SK-N-MC (cell line): ENCODE measurements around the gene MAPK12.

Source experiments
- DNase-seq: peaks from one replicate; pipeline ENCODE4 v3.0.0-alpha.2; 2011; ENCODE audit warnings: low read depth, low spot score
- H3K27ac ChIP-seq: fragments of 200-600 bp; sonication (generic); 2 replicates; pipeline ENCODE4 v1.5.1; 2016; ENCODE audit warnings: mixed run types
- H3K36me3 ChIP-seq: fragments of 200-600 bp; sonication (generic); 2 replicates; pipeline ENCODE4 v1.6.1; 2017; ENCODE audit warnings: antibody characterized with exemption, low read length, mixed read lengths; ENCODE audit not compliant: insufficient read depth
- H3K4me3 ChIP-seq: fragments of 200-600 bp; sonication (generic); 2 replicates; pipeline ENCODE4 v1.5.1; 2016
- H3K9ac ChIP-seq: fragments of 200-600 bp; sonication (generic); 2 replicates; pipeline ENCODE4 v1.8.0; 2017; ENCODE audit warnings: mixed run types, mixed read lengths; ENCODE audit not compliant: insufficient read length
- H3K9me3 ChIP-seq: fragments of 200-600 bp; sonication (generic); 2 replicates; pipeline ENCODE4 v1.6.1; 2017; ENCODE audit warnings: low read depth, mild to moderate bottlenecking, antibody characterized with exemption, low read length, moderate library complexity, mixed read lengths
- EZH2 ChIP-seq: fragments of 200-600 bp; sonication (generic); IDR thresholded peaks from one replicate; pipeline ENCODE4 v1.6.1; 2017; ENCODE audit warnings: antibody characterized with exemption
- FOXP2 ChIP-seq: optimal IDR thresholded peaks from 2 replicates; pipeline ENCODE3; 2011; ENCODE audit warnings: mild to moderate bottlenecking, moderate library complexity; ENCODE audit not compliant: insufficient read depth; ENCODE audit errors: extremely low read length, control extremely low read depth
- POLR2AphosphoS5 ChIP-seq: IDR thresholded peaks from 2 replicates; pipeline ENCODE4 v1.6.1; 2012; ENCODE audit warnings: mild to moderate bottlenecking, low read depth, low read length, borderline replicate concordance

Gene MAPK12

DNA sequence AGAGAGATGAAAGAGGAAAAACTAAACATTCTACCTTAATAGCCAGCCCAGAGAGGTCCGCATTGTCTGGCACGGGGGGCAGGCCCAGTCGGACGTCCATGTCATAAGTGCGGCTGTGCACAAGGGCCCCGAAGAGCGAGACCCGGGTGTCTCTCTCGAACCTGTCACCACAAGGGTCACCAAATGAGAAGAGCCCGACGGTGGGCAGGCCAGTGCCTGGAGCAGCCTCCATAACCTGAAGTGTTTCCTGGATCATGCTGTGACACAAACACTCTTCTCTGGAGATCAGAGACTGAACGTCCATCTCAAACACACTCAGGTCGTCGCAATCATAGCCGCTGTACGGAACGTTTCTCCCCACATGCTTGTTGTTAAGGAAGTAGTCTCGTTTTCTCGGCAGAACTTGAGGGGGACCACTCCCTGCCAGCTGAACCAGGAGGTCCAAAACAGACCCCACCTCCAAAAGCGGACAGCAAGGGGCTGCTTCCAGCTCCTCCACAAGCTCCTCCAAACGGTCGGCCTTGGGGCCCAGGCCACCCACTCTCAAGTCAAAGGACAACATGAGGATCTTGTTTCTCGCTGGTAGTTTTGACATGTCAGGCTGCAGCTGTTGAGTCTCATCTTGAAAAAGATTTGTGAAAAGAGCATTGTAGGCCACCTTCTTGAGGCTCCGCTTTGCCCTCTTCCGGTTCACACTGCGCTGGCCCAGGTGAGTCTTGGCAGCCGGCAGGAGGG, 17.6 kb downstream of the MAPK12 start:
- H3K36me3 ChIP-seq = no peaks in the 10 kb centered on the region; the same call in 1 of the 2 replicates
- H3K9me3 ChIP-seq = no peaks in the 10 kb centered on the region
- peak overlapping the region; percentile 90 for H3K4me3 ChIP-seq
- no peak overlapping the region for H3K27ac ChIP-seq
- no peak for DNase-seq
- H3K9ac ChIP-seq = peak overlapping the region; percentile 87
- no peak for TF ChIP-seq EZH2
- no peak for TF ChIP-seq FOXP2

DNA sequence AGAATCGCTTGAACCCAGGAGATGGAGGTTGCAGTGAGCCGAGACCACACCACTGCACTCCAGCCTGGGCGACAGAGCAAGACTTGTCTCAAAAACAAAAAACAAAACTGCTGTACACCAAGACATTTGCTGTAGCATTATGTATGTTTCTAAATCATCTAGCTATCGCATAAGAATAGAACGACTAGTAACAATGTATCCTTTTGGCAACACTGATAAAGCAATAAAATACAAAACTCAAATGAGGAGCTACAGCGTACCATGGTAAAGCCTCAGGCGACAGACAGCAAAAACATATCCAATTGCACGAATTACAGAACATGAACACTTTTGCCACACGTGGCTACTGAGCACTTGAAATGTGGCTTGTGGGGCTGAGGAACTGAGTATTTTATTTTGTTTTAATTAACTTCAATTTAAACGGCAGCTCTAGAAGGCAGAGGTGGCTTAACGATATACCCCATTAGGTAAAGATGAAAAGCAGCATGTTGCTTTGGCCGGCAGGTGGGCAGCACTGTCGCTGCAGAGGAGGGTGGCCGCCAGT, 19.0 kb downstream of the MAPK12 start:
- peak overlapping the region; percentile 62 for H3K9ac ChIP-seq
- H3K27ac ChIP-seq = no peak overlapping the region
- H3K36me3 ChIP-seq = no peaks in the 10 kb centered on the region; the same call in 1 of the 2 replicates

DNA sequence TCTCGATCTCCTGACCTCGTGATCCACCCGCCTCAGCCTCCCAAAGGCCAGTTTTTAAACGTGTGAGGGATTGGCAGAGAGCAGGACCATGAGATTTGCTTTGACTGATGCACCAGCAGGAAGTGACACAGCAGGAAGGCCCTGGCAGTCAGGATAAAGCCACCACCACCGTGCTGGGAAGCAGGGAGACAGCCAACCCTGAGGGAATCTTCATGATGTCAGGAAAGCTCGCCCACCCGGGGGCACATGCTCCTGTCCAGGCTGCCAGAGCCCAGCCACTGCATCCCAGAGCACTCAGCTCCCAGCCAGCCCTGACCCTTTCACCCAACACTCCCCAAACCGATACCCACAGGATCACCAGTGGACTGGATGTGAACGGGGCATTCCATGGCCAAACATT, 22.7 kb downstream of the MAPK12 start:
- Histone ChIP-seq H3K4me3 (no peak overlapping the region), H3K9me3 (no peaks in the 10 kb centered on the region), H3K9ac (no peak overlapping the region), H3K27ac (no peak overlapping the region), H3K36me3 (no peaks in the 10 kb centered on the region; the same call in 1 of the 2 replicates)
- TF ChIP-seq EZH2 (no peak), POLR2AphosphoS5 (no peak), FOXP2 (no peak)
- DNase-seq = no peak

More for the DNA sequence above, 19.0 kb downstream of the MAPK12 start:
- H3K4me3 ChIP-seq = peak overlapping the region; percentile 90
- H3K9me3 ChIP-seq = no peaks in the 10 kb centered on the region
- no peak for DNase-seq
- TF ChIP-seq EZH2 = no peak
- TF ChIP-seq POLR2AphosphoS5 = no peak
- no peak for TF ChIP-seq FOXP2

DNA sequence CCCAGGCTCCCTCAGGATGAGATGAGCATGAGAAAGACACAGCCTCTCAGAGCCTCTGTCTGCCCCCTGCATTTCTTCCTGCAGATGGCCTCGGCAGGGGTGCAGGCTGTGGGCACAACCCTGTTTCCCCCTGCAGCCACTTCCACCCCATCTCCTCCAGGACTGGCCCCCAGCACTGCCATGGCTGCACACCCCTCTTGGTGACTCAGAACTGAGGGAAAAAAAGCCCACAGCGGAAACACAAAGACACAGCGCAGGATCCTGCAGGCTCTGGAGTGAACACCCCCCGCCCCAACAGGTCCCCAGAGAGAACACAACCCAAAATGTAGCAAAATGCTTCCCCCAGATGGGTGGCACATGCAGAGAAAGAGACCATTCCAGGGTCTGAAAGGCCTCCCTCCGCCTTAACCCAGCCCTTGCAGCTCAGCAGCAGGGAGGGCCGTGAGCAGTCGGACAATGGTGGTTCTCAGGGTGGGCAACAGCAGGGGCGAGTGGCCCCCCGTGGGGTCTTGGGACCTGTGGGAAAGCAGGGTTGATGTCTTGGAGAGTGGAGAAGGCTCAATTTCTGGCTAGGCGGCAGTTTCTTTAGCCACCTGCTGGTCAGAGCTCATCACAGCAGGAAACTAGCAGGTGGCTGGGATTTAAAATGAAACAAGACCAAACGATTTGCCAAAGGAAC, 24.6 kb downstream of the MAPK12 start:
- H3K4me3 ChIP-seq = no peak overlapping the region
- TF ChIP-seq POLR2AphosphoS5 = no peak
- no peak for TF ChIP-seq EZH2
- TF ChIP-seq FOXP2 = no peak
- DNase-seq = no peak
- H3K9ac ChIP-seq = no peak overlapping the region
- H3K9me3 ChIP-seq = no peaks in the 10 kb centered on the region
- no peaks in the 10 kb centered on the region; the same call in 1 of the 2 replicates for H3K36me3 ChIP-seq
- no peak overlapping the region for H3K27ac ChIP-seq

DNA sequence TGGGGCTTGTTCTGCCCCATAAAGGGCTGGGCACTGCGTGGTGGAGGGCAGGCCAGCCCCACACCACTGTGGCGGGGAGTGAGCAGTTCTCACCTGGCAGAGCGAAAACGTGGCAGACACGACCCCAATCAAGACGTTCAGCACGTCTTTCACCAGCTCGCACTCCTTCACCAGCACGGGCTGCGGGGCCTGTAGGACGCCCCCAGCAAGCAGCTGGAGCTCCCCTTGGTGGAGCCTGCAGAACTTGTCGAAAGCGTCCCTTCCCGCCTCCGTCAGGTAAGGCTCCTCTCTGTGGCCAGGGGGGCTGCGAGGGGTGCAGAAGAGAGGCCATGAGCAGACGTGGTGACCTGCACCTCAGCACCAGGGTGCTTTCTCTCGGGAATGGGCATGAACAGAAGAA, 28.3 kb downstream of the MAPK12 start:
- TF ChIP-seq EZH2 (no peak), FOXP2 (no peak), POLR2AphosphoS5 (no peak)
- Histone ChIP-seq H3K4me3 (no peak overlapping the region), H3K9ac (no peak overlapping the region), H3K9me3 (no peaks in the 10 kb centered on the region), H3K27ac (no peak overlapping the region), H3K36me3 (no peaks in the 10 kb centered on the region)
- DNase-seq = no peak

DNA sequence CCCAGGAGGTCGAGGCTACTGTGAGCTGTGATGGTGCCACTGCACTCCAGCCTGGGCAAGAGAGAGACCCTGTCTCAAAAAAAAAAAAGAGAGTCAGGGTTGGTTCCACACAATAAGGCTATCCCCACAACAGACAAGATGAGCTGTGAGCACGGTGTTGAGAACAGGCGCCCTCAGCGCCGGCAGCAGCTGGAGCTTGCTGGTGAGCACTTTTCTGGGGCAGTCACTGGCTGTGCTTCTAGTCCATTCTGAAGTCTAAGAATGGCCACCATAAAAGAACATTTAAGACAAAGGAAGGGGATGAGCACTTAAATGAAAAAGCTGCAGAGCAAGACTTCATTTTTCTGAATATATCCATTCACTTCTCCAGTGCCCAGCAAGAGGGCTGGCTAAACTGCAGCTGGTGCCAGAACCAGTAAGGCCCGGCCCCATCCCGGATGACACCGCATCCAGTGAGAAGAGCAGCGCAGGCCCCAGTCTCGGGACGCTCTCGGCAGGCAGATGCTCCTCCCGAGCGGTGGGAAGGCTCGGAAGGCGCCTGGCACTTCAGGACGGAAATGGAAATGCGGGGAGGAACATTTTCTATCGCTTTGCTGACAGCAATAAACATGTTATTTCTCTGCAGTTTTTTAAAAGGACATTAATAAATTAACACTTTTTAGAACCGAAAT, 28.9 kb downstream of the MAPK12 start:
- Histone ChIP-seq H3K9ac (no peak overlapping the region), H3K27ac (no peak overlapping the region), H3K9me3 (no peaks in the 10 kb centered on the region), H3K36me3 (no peaks in the 10 kb centered on the region), H3K4me3 (no peak overlapping the region)
- TF ChIP-seq FOXP2 (no peak), POLR2AphosphoS5 (no peak), EZH2 (no peak)
- DNase-seq = no peak

DNA sequence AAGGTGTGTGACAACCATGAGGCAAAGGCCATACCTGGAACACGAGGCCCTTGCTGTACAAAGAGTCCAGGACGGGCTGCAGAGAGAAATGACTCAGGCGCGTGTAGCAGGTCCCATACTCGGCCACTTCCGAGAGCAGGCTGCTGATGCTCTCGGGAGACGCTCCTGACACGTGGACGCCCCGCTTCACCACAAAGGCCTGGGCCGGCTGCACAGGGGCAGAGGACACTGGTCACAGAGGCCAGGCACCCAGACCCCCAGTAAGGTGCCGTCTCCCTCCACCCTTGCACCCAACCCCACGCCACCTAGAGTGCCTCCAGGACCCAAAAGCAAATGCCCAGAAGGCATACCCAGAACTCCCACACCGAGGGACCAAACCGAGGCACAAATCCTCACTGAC, 32.1 kb downstream of the MAPK12 start:
- Histone ChIP-seq H3K27ac (no peak overlapping the region), H3K9ac (no peak overlapping the region), H3K9me3 (no peaks in the 10 kb centered on the region), H3K36me3 (no peaks in the 10 kb centered on the region), H3K4me3 (no peak overlapping the region)
- DNase-seq = no peak
- no peak for TF ChIP-seq POLR2AphosphoS5
- TF ChIP-seq FOXP2 = no peak
- TF ChIP-seq EZH2 = no peak

DNA sequence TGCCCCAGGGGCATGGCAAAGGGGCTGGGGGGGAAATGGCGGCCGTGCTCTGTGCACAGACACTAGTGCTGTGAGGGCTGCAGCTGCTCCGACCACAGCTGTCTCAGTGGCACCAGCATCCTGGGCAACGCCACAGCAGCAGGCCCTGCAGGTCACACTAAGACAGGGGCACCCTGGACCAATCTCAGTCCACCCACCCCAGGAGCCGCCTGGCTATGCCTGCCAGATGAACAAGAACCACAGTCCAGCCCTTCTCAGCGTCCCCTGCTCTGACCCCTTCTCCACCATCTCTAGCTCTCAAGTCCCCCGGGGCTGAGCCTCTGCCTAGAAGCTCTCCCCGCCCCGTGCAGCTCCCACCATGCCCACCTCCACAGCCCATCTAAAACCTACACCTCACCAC, 33.1 kb downstream of the MAPK12 start:
- TF ChIP-seq POLR2AphosphoS5 (no peak), EZH2 (no peak), FOXP2 (no peak)
- no peak overlapping the region for H3K4me3 ChIP-seq
- no peaks in the 10 kb centered on the region for H3K9me3 ChIP-seq
- H3K9ac ChIP-seq = no peak overlapping the region
- no peak for DNase-seq
- 0 out of 2 replicates have a peak, but pooled peaks cover 5% of the 10 kb centered on the region for H3K36me3 ChIP-seq
- H3K27ac ChIP-seq = no peak overlapping the region
